Inferior parietal cortex (tissue), 1 donor: Measurements from ENCODE around the gene NR1I3.
"Not testable (repeated sequence)": the region's sequence is repeated elsewhere in the genome, so short reads cannot be mapped to it uniquely, and the experiment has no call there.

ENCODE experiments used
- DNase-seq: peaks from one replicate; pipeline ENCODE4 v3.0.0-alpha.2; 2016; ENCODE audit errors: extremely low spot score

NR1I3 gene

DNA sequence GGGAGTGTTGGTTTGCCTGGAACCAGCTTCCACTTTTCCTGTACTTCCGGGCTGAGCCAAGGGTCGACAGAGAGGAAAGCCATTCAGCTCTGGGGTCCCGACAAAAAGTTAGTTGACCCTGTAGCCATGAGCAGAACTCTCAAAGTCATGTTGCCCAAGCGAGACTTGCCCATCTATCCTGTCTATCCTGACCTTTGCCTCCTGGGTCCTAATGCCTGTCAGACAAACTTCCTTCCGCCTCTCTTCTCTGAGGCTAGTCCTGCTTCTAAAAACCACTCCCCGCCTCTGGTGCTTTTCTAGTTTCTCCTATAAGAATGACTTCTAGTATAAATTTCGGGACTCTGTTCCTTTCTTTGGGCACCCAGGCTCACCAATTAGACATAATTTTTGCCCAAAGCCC is 12.8 kb upstream of the NR1I3 start:
- DNase-seq, result no peak

- not testable (repeated sequence) for DNase-seq
Observed at GRCh38 chr1:161250100-161250499, 12.1 kb upstream of the NR1I3 start.

DNA sequence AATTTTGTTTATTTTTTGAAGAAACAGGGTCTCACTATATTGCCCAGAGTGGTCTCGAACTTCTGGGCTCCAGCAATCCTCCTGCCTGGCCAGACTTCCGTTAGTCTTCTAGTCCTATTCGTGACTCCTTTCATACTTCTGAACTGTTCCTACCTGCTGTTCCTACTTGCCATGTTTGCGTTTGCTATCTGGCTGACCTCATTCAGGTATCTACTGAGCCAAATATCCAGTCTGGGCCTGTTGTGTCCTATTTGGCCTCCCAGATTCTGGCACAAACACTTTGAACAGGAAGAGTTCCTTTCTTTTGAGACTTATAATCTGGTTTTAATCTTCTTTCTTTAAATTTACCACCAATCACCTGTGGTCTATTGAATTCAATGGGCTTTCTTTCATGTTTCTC is 6.9 kb upstream of the NR1I3 start:
- DNase-seq, result no peak

DNA sequence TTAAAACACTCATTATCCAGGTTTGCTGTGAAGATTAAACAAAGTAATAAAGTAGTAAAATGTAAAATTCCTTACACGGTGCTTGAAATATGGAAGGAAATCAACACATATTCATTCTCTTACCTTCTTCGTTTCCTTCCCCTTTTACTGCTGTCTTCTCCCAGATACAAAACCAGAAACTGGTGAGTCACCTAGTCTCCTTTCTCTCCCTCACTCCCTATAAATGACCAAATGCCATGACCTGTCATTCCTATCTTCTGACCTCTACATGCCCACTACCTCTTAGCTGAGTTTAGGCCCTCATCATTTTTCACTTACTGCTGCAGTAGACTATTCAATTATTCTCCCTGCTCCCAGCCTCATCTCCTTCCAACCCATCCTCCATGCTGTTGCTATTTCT is 4.3 kb upstream of the NR1I3 start:
- no peak for DNase-seq

GRCh38 chr1:161241682-161242081 is 3.7 kb upstream of the NR1I3 start:
- DNase-seq, result no peak

GRCh38 chr1:161235957-161236775 is 1.8 kb downstream of the NR1I3 start:
- no peak for DNase-seq

DNA sequence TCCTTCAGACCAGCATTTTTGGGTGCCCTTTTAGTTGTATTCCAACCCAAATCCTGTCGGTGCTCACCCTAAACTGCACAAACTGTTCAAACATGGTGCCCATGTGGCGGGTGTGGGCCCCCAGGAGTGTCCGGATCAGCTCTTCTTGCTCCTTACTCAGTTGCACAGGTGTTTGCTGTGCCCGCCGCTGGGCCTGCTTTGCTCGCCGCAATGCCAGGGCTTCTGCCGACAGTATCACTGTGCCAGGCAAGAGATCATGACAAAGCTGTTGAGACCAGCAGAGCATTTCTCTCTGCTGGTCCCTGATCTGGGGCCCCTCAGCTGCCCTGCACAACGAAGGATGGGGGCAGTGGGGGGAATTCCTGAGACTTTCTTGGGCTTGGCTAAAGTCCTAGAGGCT is 4.9 kb downstream of the NR1I3 start:
- no peak for DNase-seq

DNA sequence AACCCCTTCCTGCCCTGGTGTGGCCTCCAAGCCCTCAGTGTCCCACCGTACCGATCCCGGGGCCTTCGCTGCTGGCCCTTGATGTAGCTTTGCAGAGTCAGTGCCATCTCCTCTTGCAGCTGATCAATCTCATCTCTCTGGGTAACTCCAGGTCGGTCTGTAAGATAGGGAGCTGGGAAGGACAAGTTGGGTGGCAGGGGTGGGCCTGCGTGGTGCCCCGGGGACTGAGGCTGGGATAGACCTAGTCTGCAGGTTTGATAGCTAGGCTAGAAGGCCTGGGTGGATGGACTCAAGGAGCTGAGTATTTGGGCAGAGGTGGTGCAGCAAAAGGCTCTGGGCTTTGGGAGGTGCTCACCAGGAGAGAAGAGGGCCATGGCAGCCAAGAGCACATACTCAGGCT is 7.2 kb downstream of the NR1I3 start:
- DNase-seq, result no peak

- DNase-seq, result no peak
Observed at GRCh38 chr1:161229896-161230295, 8.1 kb downstream of the NR1I3 start.

- no peak for DNase-seq
Observed at GRCh38 chr1:161228032-161228431, 10.0 kb downstream of the NR1I3 start.

- DNase-seq, result peak; percentile 92
Observed at GRCh38 chr1:161227196-161227871, 10.7 kb downstream of the NR1I3 start.

DNA sequence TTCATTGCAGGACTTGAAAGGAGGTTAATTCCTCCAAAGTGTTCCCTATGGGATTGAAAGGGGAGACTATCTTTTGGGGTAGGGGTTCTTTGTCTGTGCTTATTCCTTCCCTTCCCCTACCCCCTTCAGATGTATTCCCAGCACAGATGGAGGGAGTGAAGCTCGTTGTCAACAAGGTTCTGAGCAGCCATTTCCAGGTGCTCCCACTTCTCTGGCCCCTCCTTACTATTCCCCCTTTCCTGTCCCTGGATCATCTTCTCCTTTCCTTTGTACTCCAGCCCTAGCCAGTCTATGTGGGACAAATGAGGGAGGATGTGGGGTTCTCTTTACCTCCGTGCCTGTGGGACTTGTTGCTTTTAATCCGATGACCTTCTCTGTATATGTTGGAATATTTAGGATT is 11.2 kb downstream of the NR1I3 start:
- no peak for DNase-seq

GRCh38 chr1:161226320-161226711 is 11.7 kb downstream of the NR1I3 start:
- no peak for DNase-seq

- DNase-seq, result peak; percentile 98
Observed at GRCh38 chr1:161225534-161226319, 12.3 kb downstream of the NR1I3 start, which contains the start of gene TOMM40L. TSS of gene TOMM40L (plus strand) at chr1:161226060. CDS start at chr1:161226490, 430 bp downstream.

- DNase-seq, result no peak
Observed at GRCh38 chr1:161225178-161225533, 12.8 kb downstream of the NR1I3 start.

GRCh38 chr1:161224695-161225087 is 13.3 kb downstream of the NR1I3 start:
- DNase-seq, result not testable (repeated sequence)

DNA sequence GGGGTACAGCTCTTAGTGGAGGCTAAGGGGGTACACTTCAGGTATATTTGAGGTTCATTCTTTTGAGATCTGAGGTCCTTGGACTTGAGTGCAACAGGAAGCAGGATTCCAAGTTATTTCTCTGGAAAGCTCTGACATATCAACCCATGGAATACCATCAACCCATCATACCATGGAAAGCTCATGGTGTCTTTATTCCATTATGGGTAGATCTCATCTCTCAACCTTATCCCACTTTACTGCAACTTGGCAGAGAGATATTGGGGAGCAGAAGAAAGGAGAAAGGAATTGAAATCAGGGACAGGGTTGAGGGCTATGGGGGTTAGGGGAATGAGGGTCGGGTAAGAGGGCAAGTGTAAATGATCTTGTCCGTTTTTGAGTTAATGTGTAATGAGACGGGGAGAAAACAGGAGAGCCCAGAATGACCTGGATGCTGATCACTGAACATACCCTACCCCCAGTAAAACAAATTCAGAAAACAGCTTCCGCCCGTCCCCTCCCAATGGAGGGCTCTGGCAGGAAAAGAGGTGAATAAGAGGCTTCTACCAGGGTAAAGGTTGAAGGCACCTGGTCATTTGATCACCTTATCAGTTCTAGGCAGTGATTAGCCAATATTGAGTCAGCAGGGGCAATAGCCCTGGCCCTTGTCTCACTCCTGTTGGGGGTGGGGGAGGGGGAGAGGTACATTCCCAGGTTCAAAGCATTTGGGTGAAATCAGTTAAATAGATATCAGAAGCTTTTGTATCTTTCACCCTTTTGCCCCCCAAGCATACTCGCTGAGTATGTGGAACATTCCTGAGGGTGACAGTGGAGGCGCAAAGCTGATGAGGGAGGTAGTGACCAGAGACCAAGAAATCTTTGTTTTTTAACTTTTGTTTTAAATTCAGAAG is 14.0 kb downstream of the NR1I3 start:
- no peak for DNase-seq

DNA sequence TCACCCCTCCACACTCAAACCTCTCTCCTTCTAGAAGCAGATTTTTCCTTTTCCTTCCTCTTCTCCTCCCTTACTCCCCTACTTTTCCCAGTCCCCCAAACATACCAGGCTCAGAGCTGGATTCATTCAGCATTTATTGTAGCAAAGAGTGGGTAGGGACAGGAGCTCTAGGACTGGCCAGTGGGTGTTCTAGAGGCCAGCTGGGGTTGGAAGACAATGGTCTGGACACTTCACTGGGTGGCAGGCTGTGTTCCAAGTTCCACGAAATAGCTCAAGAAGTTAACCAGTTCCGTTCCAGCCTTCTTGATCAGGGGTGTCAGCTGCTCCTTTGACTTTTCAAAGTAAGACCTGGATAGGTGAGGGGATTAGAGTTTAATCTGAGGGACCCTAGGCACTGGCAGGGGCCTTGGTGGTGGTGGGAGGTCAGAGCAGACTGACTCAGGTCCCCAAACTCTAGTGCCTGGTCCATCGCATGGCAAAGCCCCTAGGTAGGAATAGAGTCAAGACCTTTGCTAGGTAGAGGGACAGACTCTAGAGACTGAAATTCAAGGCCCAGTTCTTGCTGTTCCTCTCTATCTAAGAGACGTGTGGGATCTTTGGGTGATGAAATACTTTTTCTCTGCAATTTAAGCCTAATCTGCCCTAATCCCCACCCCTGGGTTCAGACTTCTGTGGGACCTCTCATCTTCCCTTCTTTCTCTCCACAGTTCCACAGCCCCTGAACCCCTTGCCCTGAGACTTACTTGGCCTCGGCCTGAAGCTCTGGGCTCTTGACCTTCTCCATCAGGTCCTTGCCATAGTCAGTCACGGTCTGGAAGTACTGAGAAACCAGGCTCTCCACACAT is 15.6 kb downstream of the NR1I3 start:
- no peak for DNase-seq

- DNase-seq, result no peak
Observed at GRCh38 chr1:161220002-161220401, 18.0 kb downstream of the NR1I3 start.

GRCh38 chr1:161219078-161219892 is 18.7 kb downstream of the NR1I3 start:
- DNase-seq, result no peak
